ENCODE results near the gene IL18BP. TPM values are rescaled to one million over a fixed set of nuclear protein-coding genes. Genes with fewer than 3 reads are reported as not detected.

IL18BP gene
- total RNA-seq, 3 donors from 2014 or later, result 7.9 to 9.8 (median 9.3) TPM

GRCh38 chr11:72039031-72039855 lies 40.5 kb downstream of the IL18BP start:
- Mint-ChIP-seq H3K36me3 (ENCODE audit: insufficient read depth) (peaks cover 3% of the 10 kb centered on the region), H3K9me3 (no peaks in the 10 kb centered on the region), H3K4me1 (ENCODE audit: low read depth) (peaks cover 41% of the 10 kb centered on the region), H3K27me3 (ENCODE audit: low read depth) (no peaks in the 10 kb centered on the region), H3K4me3 (no peak overlapping the region)
- ATAC-seq (no peak), DNase-seq (no peak)

- Mint-ChIP-seq H3K4me3 (no peak overlapping the region), H3K27me3 (ENCODE audit: low read depth) (no peaks in the 10 kb centered on the region), H3K4me1 (ENCODE audit: low read depth) (peaks cover 42% of the 10 kb centered on the region), H3K36me3 (ENCODE audit: insufficient read depth) (peaks cover 3% of the 10 kb centered on the region), H3K9me3 (no peaks in the 10 kb centered on the region)
- ATAC-seq, result no peak
- no peak for DNase-seq
These were observed 41.2 kb downstream of the IL18BP start for GRCh38 chr11:72039856-72040401.

- no peaks in the 10 kb centered on the region for H3K27me3 Mint-ChIP-seq (ENCODE audit: low read depth)
- peaks cover 3% of the 10 kb centered on the region for H3K36me3 Mint-ChIP-seq (ENCODE audit: insufficient read depth)
- peak; percentile 71 for DNase-seq
- H3K9me3 Mint-ChIP-seq, result no peaks in the 10 kb centered on the region
- peak; percentile 71 to 74 for ATAC-seq
- peaks cover 43% of the 10 kb centered on the region for H3K4me1 Mint-ChIP-seq (ENCODE audit: low read depth)
- no peak overlapping the region for H3K4me3 Mint-ChIP-seq
These were observed 42.0 kb downstream of the IL18BP start for GRCh38 chr11:72040491-72041363.

- H3K4me3 Mint-ChIP-seq, result no peak overlapping the region
- H3K36me3 Mint-ChIP-seq (ENCODE audit: insufficient read depth), result no peaks in the 10 kb centered on the region
- H3K9me3 Mint-ChIP-seq, result no peaks in the 10 kb centered on the region
- peaks cover 36% of the 10 kb centered on the region for H3K4me1 Mint-ChIP-seq (ENCODE audit: low read depth)
- H3K27me3 Mint-ChIP-seq (ENCODE audit: low read depth), result no peaks in the 10 kb centered on the region
- peak; percentile 10 for DNase-seq
- ATAC-seq, result peak; percentile 47 to 54
These were observed 42.8 kb downstream of the IL18BP start for GRCh38 chr11:72041364-72042063.

GRCh38 chr11:72042064-72042745 lies 43.5 kb downstream of the IL18BP start:
- no peaks in the 10 kb centered on the region for H3K36me3 Mint-ChIP-seq (ENCODE audit: insufficient read depth)
- H3K27me3 Mint-ChIP-seq (ENCODE audit: low read depth), result no peaks in the 10 kb centered on the region
- DNase-seq (no peak), ATAC-seq (no peak)
- peaks cover 29% of the 10 kb centered on the region for H3K4me1 Mint-ChIP-seq (ENCODE audit: low read depth)
- no peaks in the 10 kb centered on the region for H3K9me3 Mint-ChIP-seq
- H3K4me3 Mint-ChIP-seq, result no peak overlapping the region

GRCh38 chr11:72045849-72046248 lies 47.1 kb downstream of the IL18BP start:
- DNase-seq (no peak), ATAC-seq (no peak)
- no peaks in the 10 kb centered on the region for H3K27me3 Mint-ChIP-seq (ENCODE audit: low read depth)
- H3K4me1 Mint-ChIP-seq (ENCODE audit: low read depth), result peaks cover 29% of the 10 kb centered on the region
- no peaks in the 10 kb centered on the region for H3K36me3 Mint-ChIP-seq (ENCODE audit: insufficient read depth)
- no peaks in the 10 kb centered on the region for H3K9me3 Mint-ChIP-seq
- H3K4me3 Mint-ChIP-seq, result no peak overlapping the region

- peaks cover 7% of the 10 kb centered on the region for H3K4me1 Mint-ChIP-seq (ENCODE audit: low read depth)
- DNase-seq (no peak), ATAC-seq (no peak)
- H3K36me3 Mint-ChIP-seq (ENCODE audit: insufficient read depth), result peaks cover 3% of the 10 kb centered on the region
- no peak overlapping the region for H3K4me3 Mint-ChIP-seq
- no peaks in the 10 kb centered on the region for H3K9me3 Mint-ChIP-seq
- H3K27me3 Mint-ChIP-seq (ENCODE audit: low read depth), result no peaks in the 10 kb centered on the region
These were observed 50.2 kb downstream of the IL18BP start for GRCh38 chr11:72048766-72049460.

Other genes starting within 250 kb of the IL18BP start
- gene DEFB108B, start 165.7 kb upstream of the IL18BP start, total RNA-seq, result not detected
- gene DEFB131B, start 120.5 kb upstream of the IL18BP start, total RNA-seq, result not detected
- gene XNDC1N, start 70.3 kb upstream of the IL18BP start, total RNA-seq, result 10 to 100 TPM; 10.3 to 12.2 (median 10.5) TPM
- gene RNF121, start 69.9 kb upstream of the IL18BP start, total RNA-seq, result 10 to 100 TPM; 38.3 to 46.0 (median 43.0) TPM
- gene NUMA1, start 81.6 kb downstream of the IL18BP start, total RNA-seq, result 10 to 100 TPM; 80.8 to 90.6 (median 85.3) TPM
- 1 to 10 TPM; 3.3 to 7.7 (median 7.3) TPM for gene LRRC51, start 81.9 kb downstream of the IL18BP start, total RNA-seq
- 10 to 100 TPM; 77.6 to 82.1 (median 78.2) TPM for gene LAMTOR1, start 104.4 kb downstream of the IL18BP start, total RNA-seq
- not detected for gene TOMT, start 107.0 kb downstream of the IL18BP start, total RNA-seq
- 10 to 100 TPM; 56.2 to 68.9 (median 58.9) TPM for gene ANAPC15, start 113.8 kb downstream of the IL18BP start, total RNA-seq
- gene FOLR3, start 136.8 kb downstream of the IL18BP start, total RNA-seq, result not detected
- under 1 TPM in 2 of 3 donors, not detected in 1; 0.20 to 0.24 TPM for gene FOLR1, start 193.2 kb downstream of the IL18BP start, total RNA-seq
- gene FOLR2, start 217.9 kb downstream of the IL18BP start, total RNA-seq, result not detected
- gene INPPL1, start 225.9 kb downstream of the IL18BP start, total RNA-seq, result 10 to 100 TPM; 69.5 to 90.2 (median 79.5) TPM
- not detected for gene PHOX2A, start 245.3 kb downstream of the IL18BP start, total RNA-seq